IPS-NIHi11 (cell line): ENCODE data around the gene PRR23E.

ENCODE experiments used
- DNase-seq: peaks from one replicate; pipeline ENCODE4 v3.0.0; 2012; ENCODE audit warnings: mixed read lengths, low spot score

PRR23E gene

GRCh38 chr3:127209840-127210653, 17.1 kb downstream of the PRR23E start:
- DNase-seq = no peak

- no peak for DNase-seq
Measured at GRCh38 chr3:127210654-127210943, 17.7 kb downstream of the PRR23E start.

GRCh38 chr3:127211118-127212060, 18.5 kb downstream of the PRR23E start:
- DNase-seq = no peak

- DNase-seq = no peak
Measured at GRCh38 chr3:127212231-127212630, 19.3 kb downstream of the PRR23E start.

GRCh38 chr3:127212711-127213110, 19.8 kb downstream of the PRR23E start:
- no peak for DNase-seq

GRCh38 chr3:127213381-127213918, 20.5 kb downstream of the PRR23E start:
- DNase-seq = no peak

GRCh38 chr3:127214975-127215374, 22.0 kb downstream of the PRR23E start:
- no peak for DNase-seq

- DNase-seq = no peak
Measured at GRCh38 chr3:127215714-127216414, 22.9 kb downstream of the PRR23E start.

GRCh38 chr3:127216415-127217261, 23.7 kb downstream of the PRR23E start:
- DNase-seq = no peak

GRCh38 chr3:127217596-127218453, 24.9 kb downstream of the PRR23E start:
- DNase-seq = no peak

GRCh38 chr3:127218454-127218922, 25.6 kb downstream of the PRR23E start:
- no peak for DNase-seq

GRCh38 chr3:127220497-127220896, 27.6 kb downstream of the PRR23E start:
- DNase-seq = no peak

GRCh38 chr3:127221037-127221436, 28.1 kb downstream of the PRR23E start:
- no peak for DNase-seq

GRCh38 chr3:127221446-127222035, 28.6 kb downstream of the PRR23E start:
- DNase-seq = no peak

GRCh38 chr3:127222163-127222562, 29.2 kb downstream of the PRR23E start:
- DNase-seq = no peak

- no peak for DNase-seq
Measured at GRCh38 chr3:127222664-127223063, 29.7 kb downstream of the PRR23E start.

- no peak for DNase-seq
Measured at GRCh38 chr3:127224118-127224517, 31.2 kb downstream of the PRR23E start.

- DNase-seq = no peak
Measured at GRCh38 chr3:127226457-127226856, 33.5 kb downstream of the PRR23E start.

- peak; percentile 64 for DNase-seq
Measured at GRCh38 chr3:127226946-127227842, 34.3 kb downstream of the PRR23E start.
